ENCODE data around the gene MCOLN1. TPM values are rescaled to one million over a fixed set of nuclear protein-coding genes. Genes with fewer than 3 reads are reported as not detected.
"Not testable (repeated sequence)": the region's sequence is repeated elsewhere in the genome, so short reads cannot be mapped to it uniquely, and the experiment has no call there.

Gene MCOLN1
- polyA plus RNA-seq, 3 donors: 32.8 to 133 (median 34.3) TPM

DNA sequence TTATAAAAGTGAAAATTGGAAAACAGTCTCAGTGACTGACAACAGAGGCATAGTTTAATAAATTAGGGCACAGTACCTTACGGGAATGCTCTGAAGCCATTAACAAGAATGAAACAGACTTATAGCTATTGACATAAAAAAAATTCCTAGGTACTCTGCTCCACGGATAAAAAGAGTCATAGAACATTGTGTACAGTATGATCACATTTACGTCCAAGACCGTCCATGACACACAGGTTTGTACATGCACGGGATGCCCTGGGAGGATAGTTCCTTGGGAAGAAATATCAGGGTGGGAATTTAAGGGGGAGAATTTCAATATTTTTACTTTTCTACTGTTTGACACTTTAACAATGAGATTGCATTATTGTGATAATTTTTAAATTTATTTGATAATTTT is 48.3 kb downstream of the MCOLN1 start:
- no peak overlapping the region for H3K9ac ChIP-seq (ENCODE audit: insufficient read depth, low read length, poor library complexity, severe bottlenecking)
- H3K4me1 Mint-ChIP-seq: peaks cover 6% of the 10 kb centered on the region
- H3K27me3 ChIP-seq (ENCODE audit: control insufficient read depth in 2 of 2, insufficient read depth in 2 of 2, low read length in 2 of 2): no peaks in the 10 kb centered on the region
- no peak overlapping the region for H3K4me3 Mint-ChIP-seq
- WGBS (ENCODE audit: insufficient coverage): no CpG with 5 or more reads among the region's 5 CpGs
- H2AFZ ChIP-seq (ENCODE audit: insufficient read depth, low read depth, low read length, poor library complexity, severe bottlenecking): no peak overlapping the region
- peaks cover 2 to 4% of the 10 kb centered on the region in 2 donors for H3K4me1 ChIP-seq (ENCODE audit: control insufficient read depth in 1 of 2, insufficient read depth in 2 of 2, low read length in 2 of 2)
- TF ChIP-seq, protein P1, sequence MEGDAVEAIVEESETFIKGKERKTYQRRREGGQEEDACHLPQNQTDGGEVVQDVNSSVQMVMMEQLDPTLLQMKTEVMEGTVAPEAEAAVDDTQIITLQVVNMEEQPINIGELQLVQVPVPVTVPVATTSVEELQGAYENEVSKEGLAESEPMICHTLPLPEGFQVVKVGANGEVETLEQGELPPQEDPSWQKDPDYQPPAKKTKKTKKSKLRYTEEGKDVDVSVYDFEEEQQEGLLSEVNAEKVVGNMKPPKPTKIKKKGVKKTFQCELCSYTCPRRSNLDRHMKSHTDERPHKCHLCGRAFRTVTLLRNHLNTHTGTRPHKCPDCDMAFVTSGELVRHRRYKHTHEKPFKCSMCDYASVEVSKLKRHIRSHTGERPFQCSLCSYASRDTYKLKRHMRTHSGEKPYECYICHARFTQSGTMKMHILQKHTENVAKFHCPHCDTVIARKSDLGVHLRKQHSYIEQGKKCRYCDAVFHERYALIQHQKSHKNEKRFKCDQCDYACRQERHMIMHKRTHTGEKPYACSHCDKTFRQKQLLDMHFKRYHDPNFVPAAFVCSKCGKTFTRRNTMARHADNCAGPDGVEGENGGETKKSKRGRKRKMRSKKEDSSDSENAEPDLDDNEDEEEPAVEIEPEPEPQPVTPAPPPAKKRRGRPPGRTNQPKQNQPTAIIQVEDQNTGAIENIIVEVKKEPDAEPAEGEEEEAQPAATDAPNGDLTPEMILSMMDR (IDR thresholded peaks at IDR 0.05): no peak
- no peaks in the 10 kb centered on the region for H4K20me1 ChIP-seq (ENCODE audit: insufficient read depth, low read length)
- H3K27ac Mint-ChIP-seq: no peak overlapping the region
- H3K27me3 Mint-ChIP-seq (ENCODE audit: low read depth in 3 of 3): peaks cover 0 to 7% (median 1%) of the 10 kb centered on the region in 3 donors
- no peaks in the 10 kb centered on the region for H3K9me3 ChIP-seq (replicated peaks in 1 of 2; ENCODE audit: control insufficient read depth in 1 of 2, insufficient read depth in 1 of 2, low read length in 2 of 2)
- no peaks in the 10 kb centered on the region for H3K36me3 ChIP-seq (replicated peaks in 1 of 2; ENCODE audit: control insufficient read depth in 1 of 2, insufficient read depth in 2 of 2, low read length in 2 of 2)
- H3K4me2 ChIP-seq (replicated peaks; ENCODE audit: extremely low read depth, low read length, poor library complexity, severe bottlenecking): no peak overlapping the region
- no peak overlapping the region for H3K27ac ChIP-seq (ENCODE audit: low read depth in 1 of 2, low read length in 2 of 2)
- H3K4me3 ChIP-seq (replicated peaks in 1 of 3; ENCODE audit: low read depth in 2 of 3, low read length in 3 of 3): no peak overlapping the region
- no peaks in the 10 kb centered on the region for H3K36me3 Mint-ChIP-seq
- no peak for DNase-seq
- intact Hi-C loops (cut with micrococcal nuclease): no loop called here
- H3K79me2 ChIP-seq (ENCODE audit: insufficient read depth, low read length): no peaks in the 10 kb centered on the region
- peaks cover 0 to 3% (median 0%) of the 10 kb centered on the region in 7 donors for H3K9me3 Mint-ChIP-seq

DNA sequence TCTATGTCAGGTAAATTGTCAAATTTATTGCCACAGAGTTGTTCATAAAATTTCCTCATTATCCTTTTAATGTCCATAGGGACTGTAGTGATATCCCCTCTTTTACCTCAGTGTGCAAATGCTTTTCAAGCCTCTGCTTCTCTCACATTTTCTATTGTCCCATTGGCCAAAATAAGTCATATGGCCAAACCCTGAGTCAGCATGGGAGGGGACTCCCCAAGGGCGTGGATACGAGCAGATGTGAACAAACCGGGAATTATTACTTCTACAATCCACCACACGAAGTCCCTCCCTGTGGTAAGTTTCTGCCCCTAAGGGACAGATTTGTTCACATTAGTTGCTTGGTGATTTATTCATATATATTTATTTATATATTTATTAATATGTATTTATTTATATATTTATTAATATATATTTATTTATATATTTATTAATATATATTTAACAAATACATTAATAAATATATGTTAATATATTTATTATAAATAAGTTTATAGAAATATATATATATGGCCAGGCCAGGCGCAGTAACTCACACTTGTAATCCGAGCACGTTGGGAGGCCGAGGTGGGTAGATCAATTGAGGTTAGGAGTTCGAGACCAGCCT is 53.1 kb downstream of the MCOLN1 start:
- H2AFZ ChIP-seq (ENCODE audit: insufficient read depth, low read depth, low read length, poor library complexity, severe bottlenecking): no peak overlapping the region
- no peaks in the 10 kb centered on the region for H3K9me3 ChIP-seq (replicated peaks in 1 of 2; ENCODE audit: control insufficient read depth in 1 of 2, insufficient read depth in 1 of 2, low read length in 2 of 2)
- no peak overlapping the region for H3K4me2 ChIP-seq (replicated peaks; ENCODE audit: extremely low read depth, low read length, poor library complexity, severe bottlenecking)
- no peaks in the 10 kb centered on the region for H3K79me2 ChIP-seq (ENCODE audit: insufficient read depth, low read length)
- Mint-ChIP-seq H3K9me3 (peaks cover 0 to 3% (median 0%) of the 10 kb centered on the region in 7 donors), H3K36me3 (no peaks in the 10 kb centered on the region), H3K27ac (no peak overlapping the region), H3K4me3 (no peak overlapping the region), H3K27me3 (ENCODE audit: low read depth in 3 of 3) (peaks cover 7 to 21% (median 16%) of the 10 kb centered on the region in 3 donors), H3K4me1 (peaks cover 4% of the 10 kb centered on the region)
- peaks cover 2 to 4% of the 10 kb centered on the region in 2 donors for H3K4me1 ChIP-seq (ENCODE audit: control insufficient read depth in 1 of 2, insufficient read depth in 2 of 2, low read length in 2 of 2)
- intact Hi-C loops (cut with micrococcal nuclease): no loop called here
- no peaks in the 10 kb centered on the region for H3K36me3 ChIP-seq (replicated peaks in 1 of 2; ENCODE audit: control insufficient read depth in 1 of 2, insufficient read depth in 2 of 2, low read length in 2 of 2)
- H4K20me1 ChIP-seq (ENCODE audit: insufficient read depth, low read length): no peaks in the 10 kb centered on the region
- H3K27ac ChIP-seq (ENCODE audit: low read depth in 1 of 2, low read length in 2 of 2): no peak overlapping the region
- H3K9ac ChIP-seq (ENCODE audit: insufficient read depth, low read length, poor library complexity, severe bottlenecking): no peak overlapping the region
- H3K27me3 ChIP-seq (ENCODE audit: control insufficient read depth in 2 of 2, insufficient read depth in 2 of 2, low read length in 2 of 2): no peaks in the 10 kb centered on the region
- peak; percentile 39 to 83 (median 62) for DNase-seq
- WGBS (ENCODE audit: insufficient coverage): 100% methylated on average over 2 of the region's 9 CpGs
- no peak overlapping the region for H3K4me3 ChIP-seq (replicated peaks in 1 of 3; ENCODE audit: low read depth in 2 of 3, low read length in 3 of 3)
- TF ChIP-seq, protein P1 (IDR thresholded peaks at IDR 0.05): no peak

DNA sequence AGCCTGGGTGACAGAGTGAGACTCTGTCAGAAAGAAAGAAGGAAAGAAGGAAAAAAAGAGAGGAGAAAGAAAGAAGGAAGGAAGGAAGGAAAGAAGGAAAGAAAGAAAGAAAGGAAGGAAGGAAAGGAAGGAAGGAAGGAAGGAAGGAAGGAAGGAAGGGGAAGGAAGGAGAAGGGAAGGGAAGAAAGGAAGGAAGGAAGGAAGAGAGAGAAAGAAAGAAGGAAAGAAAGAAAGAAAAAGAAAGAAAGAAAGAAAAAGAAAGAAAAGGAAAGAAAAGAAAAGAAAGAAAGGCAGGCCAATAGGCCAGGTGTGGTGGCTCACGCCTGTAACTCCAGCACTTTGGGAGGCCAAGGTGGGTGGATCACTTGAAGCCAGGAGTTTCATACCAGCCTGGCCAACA is 55.0 kb downstream of the MCOLN1 start:
- H3K4me2 ChIP-seq (replicated peaks; ENCODE audit: extremely low read depth, low read length, poor library complexity, severe bottlenecking); H3K79me2 ChIP-seq (ENCODE audit: insufficient read depth, low read length): not testable (repeated sequence)

More for the DNA sequence above, 55.0 kb downstream of the MCOLN1 start:
- H3K4me3 ChIP-seq (replicated peaks in 1 of 3; ENCODE audit: low read depth in 2 of 3, low read length in 3 of 3); intact Hi-C loops (cut with micrococcal nuclease); DNase-seq; H3K27ac ChIP-seq (ENCODE audit: low read depth in 1 of 2, low read length in 2 of 2); H3K9me3 Mint-ChIP-seq; H3K4me1 Mint-ChIP-seq; H2AFZ ChIP-seq (ENCODE audit: insufficient read depth, low read depth, low read length, poor library complexity, severe bottlenecking); H3K9ac ChIP-seq (ENCODE audit: insufficient read depth, low read length, poor library complexity, severe bottlenecking); H3K9me3 ChIP-seq (replicated peaks in 1 of 2; ENCODE audit: control insufficient read depth in 1 of 2, insufficient read depth in 1 of 2, low read length in 2 of 2); H3K4me1 ChIP-seq (ENCODE audit: control insufficient read depth in 1 of 2, insufficient read depth in 2 of 2, low read length in 2 of 2); H4K20me1 ChIP-seq (ENCODE audit: insufficient read depth, low read length); H3K27me3 ChIP-seq (ENCODE audit: control insufficient read depth in 2 of 2, insufficient read depth in 2 of 2, low read length in 2 of 2); H3K27ac Mint-ChIP-seq; H3K36me3 ChIP-seq (replicated peaks in 1 of 2; ENCODE audit: control insufficient read depth in 1 of 2, insufficient read depth in 2 of 2, low read length in 2 of 2); H3K36me3 Mint-ChIP-seq: not testable (repeated sequence)
- WGBS (ENCODE audit: insufficient coverage): 100% methylated on average over 1 of the region's 1 CpG
- H3K4me3 Mint-ChIP-seq: peak overlapping the region in 1 of 2 donors; percentile 60
- peaks cover 13 to 23% (median 19%) of the 10 kb centered on the region in 3 donors for H3K27me3 Mint-ChIP-seq (ENCODE audit: low read depth in 3 of 3)

Measured in CD14-positive monocyte (primary cell).